ENCODE results near the gene OR5H14.
"Not testable (repeated sequence)": the region's sequence is repeated elsewhere in the genome, so short reads cannot be mapped to it uniquely, and the experiment has no call there.

DNA sequence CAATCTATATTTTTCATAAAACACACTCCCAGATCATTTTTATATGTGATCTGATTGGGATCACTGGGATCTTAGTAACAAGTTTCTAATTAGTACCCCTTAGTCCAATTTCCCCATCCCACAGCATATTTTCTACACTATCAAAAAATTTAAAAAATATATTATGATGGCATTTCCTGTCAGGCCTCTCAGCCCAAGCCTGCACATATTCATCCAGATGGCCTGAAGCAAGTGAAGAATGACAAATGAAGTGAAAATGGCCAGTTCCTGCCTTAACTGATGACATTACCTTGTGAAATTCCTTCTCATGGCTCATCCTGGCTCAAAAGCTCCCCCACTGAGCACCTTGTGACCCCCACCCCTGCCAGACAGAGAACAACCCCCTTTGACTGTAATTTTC lies 43.6 kb downstream of the OR5H14 start:
- TF ChIP-seq, protein P1, sequence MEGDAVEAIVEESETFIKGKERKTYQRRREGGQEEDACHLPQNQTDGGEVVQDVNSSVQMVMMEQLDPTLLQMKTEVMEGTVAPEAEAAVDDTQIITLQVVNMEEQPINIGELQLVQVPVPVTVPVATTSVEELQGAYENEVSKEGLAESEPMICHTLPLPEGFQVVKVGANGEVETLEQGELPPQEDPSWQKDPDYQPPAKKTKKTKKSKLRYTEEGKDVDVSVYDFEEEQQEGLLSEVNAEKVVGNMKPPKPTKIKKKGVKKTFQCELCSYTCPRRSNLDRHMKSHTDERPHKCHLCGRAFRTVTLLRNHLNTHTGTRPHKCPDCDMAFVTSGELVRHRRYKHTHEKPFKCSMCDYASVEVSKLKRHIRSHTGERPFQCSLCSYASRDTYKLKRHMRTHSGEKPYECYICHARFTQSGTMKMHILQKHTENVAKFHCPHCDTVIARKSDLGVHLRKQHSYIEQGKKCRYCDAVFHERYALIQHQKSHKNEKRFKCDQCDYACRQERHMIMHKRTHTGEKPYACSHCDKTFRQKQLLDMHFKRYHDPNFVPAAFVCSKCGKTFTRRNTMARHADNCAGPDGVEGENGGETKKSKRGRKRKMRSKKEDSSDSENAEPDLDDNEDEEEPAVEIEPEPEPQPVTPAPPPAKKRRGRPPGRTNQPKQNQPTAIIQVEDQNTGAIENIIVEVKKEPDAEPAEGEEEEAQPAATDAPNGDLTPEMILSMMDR (IDR thresholded peaks at IDR 0.05) = not testable (repeated sequence)
- not testable (repeated sequence) for TF ChIP-seq POLR2A (IDR thresholded peaks at IDR 0.05)
